HG02938 (cell line): Measurements from ENCODE around the gene FCRL3.
"Not testable (repeated sequence)": the region's sequence is repeated elsewhere in the genome, so short reads cannot be mapped to it uniquely, and the experiment has no call there.

Source experiments
- ATAC-seq: cut with Tn5 transposase; IDR thresholded peaks from one replicate; pipeline ENCODE4 v1.9.1; 2021; ENCODE audit warnings: mild to moderate bottlenecking, moderate library complexity; ENCODE audit not compliant: unreplicated experiment

The FCRL3 gene

DNA sequence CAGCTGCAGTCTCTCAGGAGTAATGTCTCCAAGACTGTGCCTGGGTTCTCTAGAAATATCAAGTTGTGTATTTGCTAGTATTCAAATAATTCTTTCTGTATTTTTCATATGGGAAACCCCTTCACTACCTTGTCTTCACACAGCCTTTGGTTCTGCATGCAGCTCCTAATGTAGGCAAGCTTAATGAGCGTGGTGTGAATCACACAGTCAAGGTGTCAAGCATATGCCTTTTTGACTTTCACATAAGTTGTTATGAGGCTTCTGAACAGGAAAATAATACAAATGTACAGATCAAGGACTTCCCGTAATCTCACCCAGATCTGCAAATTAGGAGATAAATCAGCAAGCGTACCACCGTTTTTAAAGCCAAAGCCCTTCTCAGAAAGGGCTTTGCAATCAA is at the start of gene FCRL3:
TSS of gene FCRL3 (minus strand) at position 38 of the 400 bp plus-strand sequence. CDS start 280 bp downstream, outside the sequence.
- ATAC-seq = no peak

DNA sequence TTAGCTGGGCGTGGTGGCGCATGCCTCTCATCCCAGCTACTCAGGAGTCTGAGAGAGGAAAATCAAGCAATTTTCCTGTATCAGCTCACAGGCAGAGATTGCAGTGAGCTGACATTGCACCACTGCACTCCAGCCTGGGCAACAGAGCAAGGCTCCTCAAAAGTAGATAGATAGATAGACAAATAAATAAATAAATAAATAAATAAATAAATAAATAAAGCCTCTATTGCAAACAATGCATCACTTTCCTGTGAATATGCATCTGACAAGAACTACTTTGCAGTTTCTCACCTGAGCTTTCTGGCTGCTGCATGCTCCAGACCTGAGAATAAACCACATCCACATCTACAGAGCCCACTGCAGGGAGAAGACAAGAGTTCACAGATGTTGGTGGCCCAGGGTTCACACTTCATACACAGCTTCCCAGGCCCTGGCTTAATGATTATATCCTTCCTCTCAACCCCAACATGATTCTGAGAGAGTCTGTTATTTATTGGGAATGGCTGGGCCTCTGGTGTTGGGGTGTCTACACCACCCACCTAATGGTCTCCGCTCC is 47.8 kb upstream of the FCRL3 start:
- ATAC-seq = no peak

- ATAC-seq = no peak
Observed at GRCh38 chr1:157739229-157739901, 38.8 kb upstream of the FCRL3 start.

DNA sequence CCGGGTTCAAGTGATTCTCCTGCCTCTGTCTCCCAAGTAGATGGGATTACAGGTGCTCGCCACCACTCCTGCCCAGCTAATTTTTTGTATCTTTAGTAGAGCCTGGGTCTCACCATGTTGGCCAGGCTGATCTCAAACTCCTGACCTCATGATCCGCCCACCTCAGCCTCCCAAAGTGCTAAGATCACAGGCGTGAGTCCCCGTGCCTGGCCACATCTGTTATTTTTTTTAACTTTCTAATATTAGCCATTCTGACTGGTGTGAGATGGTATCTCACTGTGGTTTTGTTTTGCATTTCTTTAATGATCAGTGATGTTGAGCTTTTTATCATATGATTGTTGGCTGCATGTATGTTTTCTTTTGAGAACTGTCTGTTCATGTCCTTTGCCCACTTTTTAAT is 35.4 kb upstream of the FCRL3 start:
- ATAC-seq = not testable (repeated sequence)

GRCh38 chr1:157734321-157734720 is 33.8 kb upstream of the FCRL3 start:
- ATAC-seq = no peak

DNA sequence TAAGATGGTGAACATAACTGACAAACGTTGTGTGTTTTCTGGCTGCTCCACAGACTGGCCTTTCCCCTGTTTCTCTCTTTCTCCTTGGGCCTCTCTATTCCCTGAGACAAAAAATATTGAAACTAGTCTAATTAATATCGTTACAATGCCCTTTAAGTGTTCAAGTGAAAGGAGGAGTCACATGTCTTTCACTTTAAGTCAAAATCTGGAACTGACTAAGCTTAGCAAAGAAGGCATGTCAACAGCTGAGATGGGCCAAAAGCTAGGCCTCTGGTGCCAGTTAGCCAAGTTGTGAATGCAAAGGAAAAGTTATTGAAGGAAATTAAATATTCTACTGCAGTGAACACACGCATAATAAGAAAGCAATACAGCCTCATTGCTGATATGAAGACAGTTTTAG is 32.2 kb upstream of the FCRL3 start:
- ATAC-seq = no peak

DNA sequence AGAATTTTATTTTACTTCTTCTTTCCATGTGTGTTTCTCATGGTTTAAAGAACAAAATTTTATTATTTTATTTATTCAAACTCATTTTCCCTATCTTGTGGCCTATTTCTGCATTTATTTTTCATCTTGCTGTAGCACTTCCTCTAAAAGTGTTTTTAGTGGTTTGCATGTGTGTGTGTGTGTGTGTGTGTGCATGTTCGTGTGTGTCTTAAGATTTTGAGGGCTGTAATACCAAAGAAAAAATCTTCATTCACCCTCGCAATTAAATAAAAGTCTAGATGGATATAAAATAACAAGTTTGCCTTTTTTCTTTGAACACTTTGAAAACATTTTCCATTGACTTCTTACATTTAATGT is 24.6 kb upstream of the FCRL3 start:
- ATAC-seq = no peak

- no peak for ATAC-seq
Observed at GRCh38 chr1:157724537-157725220, 24.1 kb upstream of the FCRL3 start.

DNA sequence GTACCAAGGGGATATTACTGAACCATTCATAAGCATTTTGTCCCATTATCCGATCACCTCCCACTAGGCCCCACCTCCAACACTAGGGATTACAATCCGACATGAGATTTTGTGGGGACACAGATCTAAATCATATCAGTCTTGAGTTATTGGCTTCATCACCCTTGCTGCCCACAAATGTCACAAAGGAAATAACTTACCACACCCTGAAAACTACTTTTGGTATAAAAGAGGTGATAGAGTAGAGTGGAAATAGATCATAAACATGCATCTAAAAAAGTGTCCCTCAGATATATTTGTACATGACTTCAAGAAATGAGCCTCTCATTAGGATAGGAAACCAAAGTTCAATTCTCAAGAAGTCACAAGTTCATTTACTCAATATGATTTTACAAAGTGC is 22.6 kb upstream of the FCRL3 start:
- ATAC-seq = no peak

DNA sequence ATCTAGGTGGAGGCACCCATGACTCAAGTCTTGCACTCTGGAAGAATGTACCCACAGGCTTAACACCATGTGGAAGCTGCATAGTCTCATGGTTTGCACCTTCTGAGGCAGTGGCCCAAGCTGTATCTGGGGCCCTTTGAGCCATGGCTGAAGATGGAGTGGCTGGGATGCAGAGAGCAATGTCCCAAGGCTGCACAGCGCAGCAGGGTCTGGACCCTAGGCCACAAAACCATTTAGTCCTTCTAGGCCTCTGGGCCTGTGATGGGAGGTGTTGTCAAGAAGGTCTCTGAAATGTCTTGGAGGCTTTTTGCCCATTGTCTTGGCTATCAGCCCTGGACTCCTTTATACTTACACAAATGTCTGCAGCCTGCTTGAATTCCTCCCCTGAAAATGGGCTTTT is 21.4 kb upstream of the FCRL3 start:
- no peak for ATAC-seq

DNA sequence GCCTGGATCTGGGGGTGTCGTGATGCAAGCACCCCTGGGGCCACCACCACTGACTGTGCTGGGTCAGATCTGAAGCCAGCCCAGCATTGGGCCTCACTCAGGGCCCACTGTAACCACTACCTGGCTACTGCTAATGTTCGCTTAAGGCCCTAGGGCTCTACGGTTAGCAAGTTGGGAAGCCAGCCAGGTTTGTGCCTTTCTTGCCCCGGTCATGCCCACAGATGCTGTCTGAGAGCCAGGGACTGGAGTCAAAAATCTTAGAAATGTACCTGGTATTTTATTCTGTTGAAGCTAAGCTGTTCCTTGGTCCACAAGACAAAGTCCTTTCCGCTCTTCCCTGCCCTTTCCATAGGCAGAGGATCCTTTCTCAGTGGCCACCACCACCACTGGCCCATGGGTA is 15.2 kb upstream of the FCRL3 start:
- ATAC-seq = no peak

DNA sequence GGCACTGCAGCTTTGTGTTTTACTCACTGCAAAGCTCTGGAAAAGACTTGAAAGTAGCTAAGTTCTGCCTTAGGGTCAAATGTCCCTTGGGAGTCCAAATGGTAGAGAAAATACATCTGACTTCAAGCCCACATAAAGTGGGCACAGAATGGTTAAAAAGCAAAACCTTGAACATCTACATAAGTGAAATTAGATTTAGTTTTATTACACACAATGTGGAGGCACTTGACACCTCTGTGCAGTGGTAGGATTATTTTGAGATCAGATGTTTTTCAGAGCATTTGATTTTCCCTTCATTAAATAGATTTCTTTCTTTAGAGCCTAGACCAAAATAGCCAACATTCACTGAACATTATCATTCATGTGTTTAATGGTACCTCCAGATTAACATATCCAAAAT is 11.2 kb upstream of the FCRL3 start:
- ATAC-seq = no peak

DNA sequence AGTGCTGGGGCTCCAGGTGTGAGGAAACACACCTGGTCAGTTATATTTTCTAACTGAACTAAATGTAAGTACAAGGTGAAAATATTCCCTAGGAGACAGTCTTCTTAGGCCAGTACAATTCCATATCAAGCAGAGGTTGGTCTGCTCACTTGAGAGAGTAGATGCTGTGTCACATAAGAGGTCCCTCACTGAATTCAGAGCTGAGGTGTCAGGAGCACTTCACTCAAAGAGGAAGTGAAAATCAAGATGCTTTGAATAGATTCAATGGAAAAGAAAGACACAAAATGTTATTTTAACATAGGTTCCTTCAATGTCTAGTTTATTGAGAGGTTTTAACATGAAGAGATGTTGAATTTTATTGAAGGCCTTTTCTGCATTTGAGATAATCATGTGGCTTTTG is 4.3 kb upstream of the FCRL3 start:
- no peak for ATAC-seq

DNA sequence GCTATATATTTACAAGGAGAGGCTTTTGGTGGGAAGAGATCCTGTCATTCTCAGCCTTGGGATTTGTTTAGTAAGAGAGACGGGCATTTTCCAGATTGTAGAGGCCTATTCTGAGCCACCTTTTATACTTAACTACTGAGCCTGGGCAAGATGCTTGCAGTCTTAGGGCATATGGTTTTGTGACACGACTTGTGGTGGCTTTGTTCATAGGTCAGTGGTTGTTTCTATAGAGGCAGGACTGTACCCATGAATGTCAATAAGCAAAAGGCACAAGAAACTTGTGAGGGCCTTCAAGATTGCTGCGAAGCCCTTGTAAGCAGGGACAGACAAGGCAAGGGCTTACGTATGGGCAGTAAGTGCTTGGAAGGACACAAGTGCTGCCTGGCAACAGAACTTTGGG is 3.4 kb upstream of the FCRL3 start:
- no peak for ATAC-seq

DNA sequence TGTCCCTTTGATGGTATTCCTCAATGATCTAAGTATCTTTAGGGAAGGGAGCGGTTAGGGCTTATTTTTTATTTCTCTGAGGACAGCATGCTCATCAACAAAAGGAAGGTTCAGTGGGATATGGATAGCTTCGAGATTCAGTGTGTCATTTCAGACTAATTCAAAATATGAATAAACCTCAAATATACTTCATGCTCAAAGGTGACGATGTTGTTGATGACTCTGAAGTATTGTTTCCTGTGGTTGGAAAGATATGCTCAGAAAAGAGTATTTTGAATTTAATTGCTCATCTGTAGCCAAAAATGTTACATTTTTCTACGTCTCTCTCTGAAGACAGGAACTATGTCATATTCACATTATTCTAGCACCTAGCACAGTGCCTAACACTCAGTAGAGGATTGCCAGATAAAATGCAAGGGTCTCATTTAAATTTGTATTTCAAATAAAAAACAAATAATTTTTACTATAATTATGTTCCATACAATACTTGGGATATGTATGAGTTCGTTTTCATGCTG is 1.8 kb upstream of the FCRL3 start:
- no peak for ATAC-seq

- no peak for ATAC-seq
Observed at GRCh38 chr1:157700305-157700704, 264 bp downstream of the FCRL3 start.

- no peak for ATAC-seq
Observed at GRCh38 chr1:157697781-157698569, 2.6 kb downstream of the FCRL3 start.

GRCh38 chr1:157696966-157697628 is 3.5 kb downstream of the FCRL3 start:
- ATAC-seq = no peak

GRCh38 chr1:157695417-157695816 is 5.2 kb downstream of the FCRL3 start:
- no peak for ATAC-seq

- no peak for ATAC-seq
Observed at GRCh38 chr1:157691285-157691920, 9.2 kb downstream of the FCRL3 start.
